HepG2 (cell line): Measurements from ENCODE around the gene TICAM2. TPM values are rescaled to one million over a fixed set of nuclear protein-coding genes. Genes with fewer than 3 reads are reported as not detected.

Experiments
- ARNT ChIP-seq: fragments of 450-650 bp; IDR thresholded peaks from 2 replicates; pipeline ENCODE4 v1.6.1; 2017
- ARNTL ChIP-seq: sonication (generic); formaldehyde crosslinking; IDR thresholded peaks from 2 replicates; pipeline ENCODE4 v1.4.0; 2020; ENCODE audit warnings: mild to moderate bottlenecking, missing genetic modification reagents
- BCL3 ChIP-seq: sonication (generic); formaldehyde crosslinking; IDR thresholded peaks from 2 replicates; pipeline ENCODE4 v1.5.1; 2020; ENCODE audit warnings: mild to moderate bottlenecking, missing genetic modification reagents, moderate library complexity
- EZH2 ChIP-seq: conservative IDR thresholded peaks from 2 replicates; pipeline ENCODE4 v1.6.1; 2012; ENCODE audit warnings: mild to moderate bottlenecking, low read depth, low read length, moderate library complexity
- FOXM1 ChIP-seq: sonication (generic); formaldehyde crosslinking; IDR thresholded peaks from 2 replicates; pipeline ENCODE4 v1.5.0; 2020; ENCODE audit warnings: missing genetic modification reagents
- HNRNPK ChIP-seq: fragments of 200-400 bp; formaldehyde crosslinking; IDR thresholded peaks from 2 replicates; pipeline ENCODE4 v1.6.1; 2018; ENCODE audit warnings: low read length, low read depth, moderate library complexity, mild to moderate bottlenecking; ENCODE audit not compliant: poor library complexity, severe bottlenecking
- JUN ChIP-seq: sonication (generic); formaldehyde crosslinking; IDR thresholded peaks from 2 replicates; pipeline ENCODE4 v1.4.0; 2020; ENCODE audit warnings: mild to moderate bottlenecking, missing genetic modification reagents
- KLF16 ChIP-seq, 2 experiments: sonication (generic) in 1 of 2; formaldehyde crosslinking in 1 of 2; IDR thresholded peaks; 2 replicates each; pipeline versions ENCODE4 v1.6.1 to v1.8.0; 2016 to 2023; ENCODE audit warnings: missing genetic modification reagents in 2 of 2, missing compliant biosample characterization in 1 of 2
- MIXL1 ChIP-seq: IDR thresholded peaks from 2 replicates; pipeline ENCODE4 v1.6.1; 2016
- MTA1 ChIP-seq: sonication (generic); formaldehyde crosslinking; IDR thresholded peaks from 2 replicates; pipeline ENCODE4 v1.4.0; 2020; ENCODE audit warnings: missing genetic modification reagents, mild to moderate bottlenecking, borderline replicate concordance
- MYPOP ChIP-seq: sonication (generic); formaldehyde crosslinking; IDR thresholded peaks from 2 replicates; pipeline ENCODE4 v1.8.1; 2023; ENCODE audit warnings: mild to moderate bottlenecking, moderate library complexity, missing genetic modification reagents
- NFE2 ChIP-seq: sonication (generic); formaldehyde crosslinking; IDR thresholded peaks from 2 replicates; pipeline ENCODE4 v1.4.0; 2020; ENCODE audit warnings: missing genetic modification reagents
- PCBP1 ChIP-seq: fragments of 200-400 bp; formaldehyde crosslinking; IDR thresholded peaks from 2 replicates; pipeline ENCODE4 v1.6.1; 2017; ENCODE audit warnings: mild to moderate bottlenecking, low read depth, low read length, borderline replicate concordance
- PTBP1 ChIP-seq: fragments of 200-400 bp; formaldehyde crosslinking; IDR thresholded peaks from 2 replicates; pipeline ENCODE4 v1.6.1; 2018; ENCODE audit warnings: low read length, low read depth; ENCODE audit not compliant: poor library complexity, severe bottlenecking
- REXO4 ChIP-seq: sonication (generic); formaldehyde crosslinking; IDR thresholded peaks from 2 replicates; pipeline ENCODE4 v1.8.0; 2022; ENCODE audit warnings: missing genetic modification reagents, mild to moderate bottlenecking, borderline replicate concordance
- TEAD3 ChIP-seq: optimal IDR thresholded peaks from 2 replicates; pipeline ENCODE3; 2016; ENCODE audit warnings: borderline replicate concordance
- TIGD3 ChIP-seq: sonication (generic); formaldehyde crosslinking; IDR thresholded peaks from 2 replicates; pipeline ENCODE4 v1.5.1; 2020; ENCODE audit warnings: mild to moderate bottlenecking, missing genetic modification reagents, borderline replicate concordance
- ZBTB1 ChIP-seq: sonication (generic); formaldehyde crosslinking; IDR thresholded peaks from 2 replicates; pipeline ENCODE4 v1.4.0; 2020; ENCODE audit warnings: missing genetic modification reagents, borderline replicate concordance
- ZBTB46 ChIP-seq: sonication (generic); formaldehyde crosslinking; IDR thresholded peaks from 2 replicates; pipeline ENCODE4 v1.4.0; 2020; ENCODE audit warnings: mild to moderate bottlenecking, missing genetic modification reagents, borderline replicate concordance
- ZMAT5 ChIP-seq: sonication (generic); formaldehyde crosslinking; IDR thresholded peaks from 2 replicates; pipeline ENCODE4 v1.5.0; 2020; ENCODE audit warnings: mild to moderate bottlenecking, low read depth, missing genetic modification reagents, borderline replicate concordance
- ZNF496 ChIP-seq: sonication (generic); formaldehyde crosslinking; IDR thresholded peaks from 2 replicates; pipeline ENCODE4 v1.8.1; 2023; ENCODE audit warnings: mild to moderate bottlenecking, moderate library complexity, missing genetic modification reagents; ENCODE audit not compliant: insufficient replicate concordance
- polyA plus RNA-seq, 8 experiments: library from polyadenylated mRNA; depleted of rRNA in 3 of 8; stranded (reverse) in 7 of 8; unstranded in 1 of 8; fragments of >200 nt; fragmentation: Illumina TruSeq in 4 of 8; extraction: Trizol in 4 of 8; gene quantifications; 2 replicates each; pipeline versions ENCODE4 v1.2.1 to v1.2.3, GENCODE V29; 2011 to 2016; ENCODE audit warnings: low read depth in 4 of 8, missing spikeins in 1 of 8, mixed read lengths in 1 of 8; ENCODE audit not compliant: insufficient read depth in 1 of 8
- total RNA-seq, 5 experiments: library from RNA; depleted of rRNA; stranded (reverse); fragments of >200 nt; fragmentation: Illumina TruSeq; extraction: Trizol; gene quantifications; 2 replicates each; pipeline ENCODE4 v1.2.3, GENCODE V29; 2016; ENCODE audit warnings: low read depth in 1 of 5

The TICAM2 gene
- total and polyA plus RNA-seq, 2 of the 13 experiments (the other 11 are each of a cell fraction or from before 2014, with no cell fraction given): 0.04 TPM; not detected in 1

- TF ChIP-seq PTBP1: no peak
- 0 out of 2 replicates have a peak, but pooled peaks have one; percentile 18 for TF ChIP-seq JUN (CRISPR knock-in tag)
- peak; percentile 89; the same call in 1 of the 2 replicates for TF ChIP-seq BCL3
- TF ChIP-seq TIGD3: no peak
- no peak for TF ChIP-seq HNRNPK
- TF ChIP-seq ARNTL (CRISPR knock-in tag): 0 out of 2 replicates have a peak, but pooled peaks have one; percentile 17
- peak; percentile 34 for TF ChIP-seq TEAD3 (CRISPR knock-in tag)
- no peak for TF ChIP-seq EZH2
- no peak for TF ChIP-seq ARNT
- TF ChIP-seq ZBTB1: no peak
- 0 out of 2 replicates have a peak, but pooled peaks have one; percentile 21 for TF ChIP-seq PCBP1
- TF ChIP-seq NFE2 (CRISPR knock-in tag): no peak
- TF ChIP-seq MIXL1 (CRISPR knock-in tag): peak; percentile 61
- peak; percentile 47 to 85; a peak in 2 of 4 replicates for TF ChIP-seq KLF16 (CRISPR knock-in tag; IDR thresholded peaks at IDR 0.05)
- TF ChIP-seq REXO4: 0 out of 2 replicates have a peak, but pooled peaks have one; percentile 21
- TF ChIP-seq MYPOP (CRISPR knock-in tag): peak; percentile 93
- TF ChIP-seq FOXM1: no peak
- no peak for TF ChIP-seq ZBTB46 (CRISPR knock-in tag)
- TF ChIP-seq ZNF496 (CRISPR knock-in tag): no peak
- TF ChIP-seq MTA1 (CRISPR knock-in tag): peak; percentile 57; the same call in 1 of the 2 replicates
- TF ChIP-seq ZMAT5: no peak
Observed at GRCh38 chr5:115625579-115626444, 23.5 kb upstream of the TICAM2 start, which contains the start of gene TMED7 (continued).
